ENCODE results near the gene DAP3.
"Not testable (repeated sequence)": the region's sequence is repeated elsewhere in the genome, so short reads cannot be mapped to it uniquely, and the experiment has no call there.

The DAP3 gene

GRCh38 chr1:155691992-155692528, 3.2 kb downstream of the DAP3 start:
- no peak overlapping the region for H3K27ac ChIP-seq (ENCODE audit: low read depth, low read length)
- no peaks in the 10 kb centered on the region for H3K4me1 ChIP-seq (ENCODE audit: control insufficient read depth, insufficient read depth, low read length)
- H3K36me3 ChIP-seq (ENCODE audit: control insufficient read depth, insufficient read depth, low read length), result peaks cover 2% of the 10 kb centered on the region
- H3K27me3 ChIP-seq (ENCODE audit: control insufficient read depth, insufficient read depth, low read length), result no peaks in the 10 kb centered on the region
- no peak overlapping the region for H3K4me3 ChIP-seq (ENCODE audit: low read length)
- H3K9ac ChIP-seq (ENCODE audit: low read length), result no peak overlapping the region

- Histone ChIP-seq H3K27me3 (ENCODE audit: control insufficient read depth, insufficient read depth, low read length) (no peaks in the 10 kb centered on the region), H3K27ac (ENCODE audit: low read depth, low read length) (no peak overlapping the region), H3K36me3 (ENCODE audit: control insufficient read depth, insufficient read depth, low read length) (peaks cover 2% of the 10 kb centered on the region), H3K4me1 (ENCODE audit: control insufficient read depth, insufficient read depth, low read length) (no peaks in the 10 kb centered on the region), H3K4me3 (ENCODE audit: low read length) (no peak overlapping the region), H3K9ac (ENCODE audit: low read length) (no peak overlapping the region)
These were observed 5.3 kb downstream of the DAP3 start for GRCh38 chr1:155694167-155694566.

GRCh38 chr1:155695072-155695471, 6.2 kb downstream of the DAP3 start:
- H3K9ac ChIP-seq (ENCODE audit: low read length), result no peak overlapping the region
- H3K4me1 ChIP-seq (ENCODE audit: control insufficient read depth, insufficient read depth, low read length), result no peaks in the 10 kb centered on the region
- no peak overlapping the region for H3K27ac ChIP-seq (ENCODE audit: low read depth, low read length)
- peaks cover 2% of the 10 kb centered on the region for H3K36me3 ChIP-seq (ENCODE audit: control insufficient read depth, insufficient read depth, low read length)
- no peak overlapping the region for H3K4me3 ChIP-seq (ENCODE audit: low read length)
- H3K27me3 ChIP-seq (ENCODE audit: control insufficient read depth, insufficient read depth, low read length), result no peaks in the 10 kb centered on the region

- Histone ChIP-seq H3K4me3 (ENCODE audit: low read length) (no peak overlapping the region), H3K9ac (ENCODE audit: low read length) (no peak overlapping the region), H3K36me3 (ENCODE audit: control insufficient read depth, insufficient read depth, low read length) (peaks cover 2% of the 10 kb centered on the region), H3K27me3 (ENCODE audit: control insufficient read depth, insufficient read depth, low read length) (no peaks in the 10 kb centered on the region), H3K27ac (ENCODE audit: low read depth, low read length) (no peak overlapping the region), H3K4me1 (ENCODE audit: control insufficient read depth, insufficient read depth, low read length) (no peaks in the 10 kb centered on the region)
These were observed 6.7 kb downstream of the DAP3 start for GRCh38 chr1:155695608-155696007.

GRCh38 chr1:155696524-155696923, 7.6 kb downstream of the DAP3 start:
- Histone ChIP-seq H3K4me3 (ENCODE audit: low read length) (no peak overlapping the region), H3K27me3 (ENCODE audit: control insufficient read depth, insufficient read depth, low read length) (no peaks in the 10 kb centered on the region), H3K4me1 (ENCODE audit: control insufficient read depth, insufficient read depth, low read length) (no peaks in the 10 kb centered on the region), H3K36me3 (ENCODE audit: control insufficient read depth, insufficient read depth, low read length) (peaks cover 2% of the 10 kb centered on the region), H3K9ac (ENCODE audit: low read length) (no peak overlapping the region), H3K27ac (ENCODE audit: low read depth, low read length) (no peak overlapping the region)

GRCh38 chr1:155697046-155697445, 8.2 kb downstream of the DAP3 start:
- no peaks in the 10 kb centered on the region for H3K27me3 ChIP-seq (ENCODE audit: control insufficient read depth, insufficient read depth, low read length)
- H3K4me3 ChIP-seq (ENCODE audit: low read length), result no peak overlapping the region
- no peaks in the 10 kb centered on the region for H3K4me1 ChIP-seq (ENCODE audit: control insufficient read depth, insufficient read depth, low read length)
- H3K36me3 ChIP-seq (ENCODE audit: control insufficient read depth, insufficient read depth, low read length), result no peaks in the 10 kb centered on the region
- H3K9ac ChIP-seq (ENCODE audit: low read length), result no peak overlapping the region
- no peak overlapping the region for H3K27ac ChIP-seq (ENCODE audit: low read depth, low read length)

GRCh38 chr1:155697616-155698015, 8.7 kb downstream of the DAP3 start:
- not testable (repeated sequence) for H3K27ac ChIP-seq (ENCODE audit: low read depth, low read length); H3K4me3 ChIP-seq (ENCODE audit: low read length); H3K4me1 ChIP-seq (ENCODE audit: control insufficient read depth, insufficient read depth, low read length); H3K36me3 ChIP-seq (ENCODE audit: control insufficient read depth, insufficient read depth, low read length); H3K27me3 ChIP-seq (ENCODE audit: control insufficient read depth, insufficient read depth, low read length); H3K9ac ChIP-seq (ENCODE audit: low read length)

GRCh38 chr1:155698382-155699038, 9.6 kb downstream of the DAP3 start:
- H3K4me3 ChIP-seq (ENCODE audit: low read length), result no peak overlapping the region
- H3K36me3 ChIP-seq (ENCODE audit: control insufficient read depth, insufficient read depth, low read length), result no peaks in the 10 kb centered on the region
- no peaks in the 10 kb centered on the region for H3K4me1 ChIP-seq (ENCODE audit: control insufficient read depth, insufficient read depth, low read length)
- H3K27ac ChIP-seq (ENCODE audit: low read depth, low read length), result no peak overlapping the region
- no peaks in the 10 kb centered on the region for H3K27me3 ChIP-seq (ENCODE audit: control insufficient read depth, insufficient read depth, low read length)
- no peak overlapping the region for H3K9ac ChIP-seq (ENCODE audit: low read length)

- not testable (repeated sequence) for H3K36me3 ChIP-seq (ENCODE audit: control insufficient read depth, insufficient read depth, low read length); H3K27ac ChIP-seq (ENCODE audit: low read depth, low read length); H3K4me1 ChIP-seq (ENCODE audit: control insufficient read depth, insufficient read depth, low read length); H3K9ac ChIP-seq (ENCODE audit: low read length); H3K4me3 ChIP-seq (ENCODE audit: low read length); H3K27me3 ChIP-seq (ENCODE audit: control insufficient read depth, insufficient read depth, low read length)
These were observed 10.2 kb downstream of the DAP3 start for GRCh38 chr1:155699062-155699461.

GRCh38 chr1:155701675-155702074, 12.8 kb downstream of the DAP3 start:
- H3K27me3 ChIP-seq (ENCODE audit: control insufficient read depth, insufficient read depth, low read length); H3K4me3 ChIP-seq (ENCODE audit: low read length); H3K9ac ChIP-seq (ENCODE audit: low read length); H3K4me1 ChIP-seq (ENCODE audit: control insufficient read depth, insufficient read depth, low read length); H3K27ac ChIP-seq (ENCODE audit: low read depth, low read length); H3K36me3 ChIP-seq (ENCODE audit: control insufficient read depth, insufficient read depth, low read length): not testable (repeated sequence)

- no peak overlapping the region for H3K4me3 ChIP-seq (ENCODE audit: low read length)
- no peaks in the 10 kb centered on the region for H3K27me3 ChIP-seq (ENCODE audit: control insufficient read depth, insufficient read depth, low read length)
- H3K9ac ChIP-seq (ENCODE audit: low read length), result no peak overlapping the region
- H3K4me1 ChIP-seq (ENCODE audit: control insufficient read depth, insufficient read depth, low read length), result no peaks in the 10 kb centered on the region
- H3K27ac ChIP-seq (ENCODE audit: low read depth, low read length), result no peak overlapping the region
- H3K36me3 ChIP-seq (ENCODE audit: control insufficient read depth, insufficient read depth, low read length), result no peaks in the 10 kb centered on the region
These were observed 14.3 kb downstream of the DAP3 start for GRCh38 chr1:155703216-155703615.

- H3K4me3 ChIP-seq (ENCODE audit: low read length); H3K27me3 ChIP-seq (ENCODE audit: control insufficient read depth, insufficient read depth, low read length); H3K9ac ChIP-seq (ENCODE audit: low read length); H3K27ac ChIP-seq (ENCODE audit: low read depth, low read length); H3K4me1 ChIP-seq (ENCODE audit: control insufficient read depth, insufficient read depth, low read length); H3K36me3 ChIP-seq (ENCODE audit: control insufficient read depth, insufficient read depth, low read length): not testable (repeated sequence)
These were observed 15.5 kb downstream of the DAP3 start for GRCh38 chr1:155704414-155704813.

GRCh38 chr1:155706139-155706538, 17.2 kb downstream of the DAP3 start:
- H3K4me1 ChIP-seq (ENCODE audit: control insufficient read depth, insufficient read depth, low read length), result no peaks in the 10 kb centered on the region
- H3K4me3 ChIP-seq (ENCODE audit: low read length), result no peak overlapping the region
- no peak overlapping the region for H3K9ac ChIP-seq (ENCODE audit: low read length)
- H3K36me3 ChIP-seq (ENCODE audit: control insufficient read depth, insufficient read depth, low read length), result peaks cover 2% of the 10 kb centered on the region
- no peaks in the 10 kb centered on the region for H3K27me3 ChIP-seq (ENCODE audit: control insufficient read depth, insufficient read depth, low read length)
- H3K27ac ChIP-seq (ENCODE audit: low read depth, low read length), result no peak overlapping the region
